GM12892 (cell line): Measurements from ENCODE around the gene CPAMD8.

Experiments
- DNase-seq: peaks from one replicate; pipeline ENCODE4 v3.0.0; 2011; ENCODE audit not compliant: insufficient read length
- FAIRE-seq: peaks from 2 replicates; lab custom pipeline; 2011; peaks lifted over from hg19 to GRCh38; lab: Jason Lieb, UNC
- POLR2A ChIP-seq: IDR thresholded peaks from 2 replicates; pipeline ENCODE4 v1.6.1; 2011; ENCODE audit warnings: low read depth, low read length, control low read depth
- POLR2AphosphoS5 ChIP-seq: IDR thresholded peaks from 2 replicates; pipeline ENCODE4 v1.6.1; 2011; ENCODE audit warnings: low read depth, low read length, control low read depth
- TAF1 ChIP-seq: IDR thresholded peaks from 2 replicates; pipeline ENCODE4 v1.6.1; 2011; ENCODE audit warnings: low read depth, mild to moderate bottlenecking, control low read depth, low read length, borderline replicate concordance

CPAMD8 gene

DNA sequence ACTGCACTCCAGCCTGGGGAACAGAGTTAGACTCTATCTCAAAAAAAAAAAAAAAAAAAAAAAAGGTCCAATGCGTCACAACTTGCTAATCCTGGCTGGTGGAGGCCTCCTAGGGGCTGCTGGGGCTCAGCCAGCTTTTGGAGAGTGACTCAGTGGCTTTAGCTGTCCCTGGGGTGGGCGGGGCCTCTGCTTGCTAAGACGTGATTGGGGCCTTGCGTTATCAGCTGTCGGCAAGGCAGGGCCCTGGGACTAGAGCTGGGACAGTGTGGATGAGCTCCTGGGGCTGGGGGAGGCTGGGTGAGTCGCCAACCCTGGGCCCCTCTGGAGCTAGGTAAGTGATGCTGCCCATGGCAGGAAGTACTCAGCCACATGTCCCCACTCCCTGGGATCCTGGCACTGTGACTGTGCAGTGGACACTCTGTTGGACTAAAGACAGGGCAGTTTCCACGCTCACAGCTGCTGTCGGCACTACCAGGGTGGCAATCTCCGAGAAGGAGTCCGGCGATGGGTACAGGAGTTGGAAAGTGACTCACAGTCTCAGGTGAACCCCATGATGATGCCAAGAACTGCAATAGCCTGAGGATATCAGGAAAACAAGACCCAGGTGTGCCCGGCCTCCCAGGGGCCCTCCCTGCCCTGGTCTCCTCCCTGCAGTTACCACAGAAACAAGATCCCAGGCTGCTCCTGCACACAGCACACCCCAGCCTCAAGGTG, 105.6 kb downstream of the CPAMD8 start:
- TF ChIP-seq TAF1 (no peak), POLR2A (no peak), POLR2AphosphoS5 (no peak)
- no peak for DNase-seq
- FAIRE-seq: no peak

DNA sequence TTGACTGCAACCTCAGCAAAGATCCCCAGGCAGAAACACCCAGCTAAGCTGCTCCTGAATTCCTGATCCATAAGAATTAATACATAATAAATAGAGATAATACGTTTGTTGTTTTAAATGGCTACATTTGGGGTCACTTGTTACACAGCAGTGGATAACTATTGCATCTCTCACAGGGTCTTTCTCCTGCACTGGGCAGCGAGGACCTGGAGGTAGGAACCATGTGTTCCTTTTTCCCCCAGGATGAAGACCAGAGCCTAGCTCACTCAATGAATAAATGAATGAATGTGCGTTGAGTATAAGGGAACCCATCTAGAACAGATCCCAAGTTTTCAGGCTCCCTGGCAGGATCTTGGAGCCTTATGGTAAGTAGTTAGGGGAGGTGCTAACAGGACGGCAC, 107.1 kb downstream of the CPAMD8 start:
- TF ChIP-seq POLR2AphosphoS5: no peak
- TF ChIP-seq TAF1: no peak
- no peak for TF ChIP-seq POLR2A
- FAIRE-seq (no peak), DNase-seq (no peak)

DNA sequence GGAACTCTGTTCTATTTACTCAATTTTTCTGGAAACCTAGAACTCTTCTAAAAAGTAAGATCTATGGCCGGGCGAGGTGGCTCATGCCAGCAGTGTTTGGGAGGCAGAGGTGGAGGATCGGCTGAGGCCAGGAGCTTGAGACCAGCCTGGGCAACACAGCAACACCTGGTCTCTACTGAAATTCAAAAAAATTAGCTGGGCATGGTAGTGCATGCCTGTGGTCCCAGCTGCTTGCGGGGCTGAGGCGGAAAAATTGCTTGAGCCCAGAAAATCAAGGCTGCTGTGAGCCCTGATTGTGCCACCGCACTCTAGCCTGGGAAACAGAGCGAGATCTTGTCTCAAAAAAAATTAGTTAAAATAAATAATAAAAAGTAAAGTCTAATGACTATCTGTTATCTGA, 109.2 kb downstream of the CPAMD8 start:
- no peak for TF ChIP-seq TAF1
- no peak for TF ChIP-seq POLR2A
- TF ChIP-seq POLR2AphosphoS5: no peak
- FAIRE-seq (no peak), DNase-seq (no peak)

DNA sequence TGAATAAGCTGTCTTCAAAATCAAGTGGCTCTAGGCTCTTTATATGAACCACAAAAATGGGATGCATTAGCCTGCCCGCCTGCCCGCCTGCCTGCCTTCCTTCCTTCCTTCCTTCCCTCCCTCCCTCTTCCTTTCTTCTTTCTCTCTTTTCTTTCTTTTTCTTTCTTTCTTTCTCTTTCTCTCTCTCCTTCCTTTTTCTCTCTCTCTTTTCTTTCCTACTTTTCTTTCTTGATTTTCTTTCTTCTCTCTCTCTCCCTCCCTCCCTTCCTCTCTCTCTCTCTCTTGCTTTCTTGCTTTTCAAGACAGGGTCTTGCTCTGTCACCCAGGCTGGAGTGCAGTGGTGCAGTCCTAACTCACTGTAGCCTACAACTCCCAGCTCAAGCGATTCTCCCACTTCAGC, 110.9 kb downstream of the CPAMD8 start:
- DNase-seq (no peak), FAIRE-seq (no peak)
- TF ChIP-seq POLR2A (no peak), POLR2AphosphoS5 (no peak), TAF1 (no peak)

DNA sequence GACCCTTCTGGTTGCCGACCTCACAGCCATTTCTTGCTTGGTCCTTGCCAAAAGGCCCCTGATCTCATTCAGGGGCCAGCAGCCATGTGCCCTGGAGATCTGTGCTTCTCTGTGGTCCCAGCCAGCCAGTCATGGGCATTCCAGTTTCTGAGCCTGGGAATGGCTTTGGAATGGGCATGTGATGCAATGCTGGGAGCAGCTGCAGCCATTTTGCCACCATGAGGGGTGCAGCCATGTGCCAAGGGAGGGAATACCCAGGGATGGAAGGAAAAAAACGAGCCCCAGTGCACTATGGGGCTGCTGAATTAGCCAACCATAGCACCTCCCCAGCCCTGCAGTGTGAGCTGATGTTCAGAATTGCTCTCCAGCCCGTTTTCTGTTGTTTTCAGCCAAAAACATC, 111.5 kb downstream of the CPAMD8 start:
- no peak for DNase-seq
- no peak for TF ChIP-seq POLR2A
- no peak for TF ChIP-seq TAF1
- no peak for FAIRE-seq

DNA sequence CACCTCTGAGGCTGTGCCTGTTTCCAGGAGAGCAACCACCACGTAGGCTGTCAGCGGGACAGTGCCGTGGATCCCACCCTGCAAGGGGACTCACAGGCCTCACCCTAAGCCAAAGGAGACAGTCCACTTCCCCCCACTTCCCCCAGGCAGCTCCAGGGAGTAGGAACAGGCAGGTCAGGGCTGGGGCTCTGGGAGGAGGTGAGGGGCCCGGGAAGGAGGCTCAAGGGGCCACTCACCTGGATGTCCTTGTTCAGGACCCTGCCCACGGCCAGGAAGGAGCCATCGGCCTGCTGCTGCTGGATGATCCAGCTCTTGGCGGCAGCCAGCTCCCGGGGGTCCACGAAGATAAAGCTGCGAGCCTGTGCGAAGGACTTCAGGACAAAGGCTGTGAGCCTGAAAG, 112.2 kb downstream of the CPAMD8 start:
- no peak for TF ChIP-seq POLR2AphosphoS5
- TF ChIP-seq TAF1: no peak
- no peak for TF ChIP-seq POLR2A
- no peak for FAIRE-seq
- DNase-seq: no peak

DNA sequence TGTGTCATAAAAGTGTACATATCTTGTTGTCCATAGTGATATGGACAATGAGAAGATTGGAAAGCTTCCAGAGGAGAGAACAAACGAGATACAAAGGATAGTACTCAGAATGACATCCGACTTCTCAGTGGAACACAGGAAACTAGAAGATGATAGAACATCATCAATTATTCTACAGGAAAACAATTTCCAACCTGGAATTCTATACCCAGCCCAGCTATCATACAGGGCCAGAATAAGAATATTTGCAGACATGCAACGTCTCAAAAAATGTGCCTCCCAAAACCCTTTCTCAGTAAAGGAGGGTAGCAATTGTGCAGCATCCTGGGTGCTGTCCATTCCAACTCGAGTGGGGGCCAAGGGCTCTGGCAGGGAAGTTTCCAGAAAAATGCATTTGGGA, 113.8 kb downstream of the CPAMD8 start:
- DNase-seq (no peak), FAIRE-seq (no peak)
- no peak for TF ChIP-seq TAF1
- no peak for TF ChIP-seq POLR2AphosphoS5
- no peak for TF ChIP-seq POLR2A

DNA sequence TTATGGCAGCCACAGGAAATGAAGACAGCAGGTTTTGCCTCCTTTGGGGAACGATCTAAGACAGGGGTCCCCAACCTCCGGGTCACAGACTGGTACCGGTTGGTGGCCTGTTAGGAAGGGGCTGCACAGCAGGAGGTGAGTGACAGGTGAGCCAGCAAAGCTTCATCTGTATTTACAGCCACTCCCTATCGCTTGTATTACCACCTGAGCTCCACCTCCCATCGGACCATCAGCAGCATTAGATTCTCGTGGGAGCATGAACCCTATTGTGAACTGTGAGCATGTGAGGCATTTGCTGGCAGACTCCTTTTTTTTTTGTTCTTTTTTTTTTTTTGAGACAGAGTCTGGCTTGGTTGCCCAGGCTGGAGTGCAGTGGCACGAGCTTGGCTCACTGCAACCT, 115.6 kb downstream of the CPAMD8 start:
- FAIRE-seq (no peak), DNase-seq (no peak)
- TF ChIP-seq POLR2AphosphoS5 (no peak), POLR2A (no peak), TAF1 (no peak)

DNA sequence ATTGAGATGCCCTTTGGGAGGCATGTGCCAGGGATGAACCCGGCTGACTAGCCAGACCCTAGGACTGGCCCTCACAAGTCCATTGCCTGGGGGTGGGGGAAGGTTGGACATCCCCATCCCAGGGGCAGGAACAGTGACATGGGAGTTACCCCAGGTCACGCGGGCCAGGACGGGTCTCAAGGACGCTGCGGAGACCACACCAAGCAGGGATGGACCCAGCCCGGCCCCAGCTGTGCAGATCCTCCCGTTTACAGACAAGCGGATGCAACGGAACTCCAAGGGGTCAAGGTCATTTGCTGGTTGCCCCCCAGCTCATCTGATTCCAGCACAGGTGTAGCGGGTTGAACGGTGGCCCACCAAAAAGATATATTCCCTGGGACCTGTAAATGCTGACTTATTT, 117.9 kb downstream of the CPAMD8 start:
- FAIRE-seq (no peak), DNase-seq (no peak)
- TF ChIP-seq TAF1 (no peak), POLR2A (no peak), POLR2AphosphoS5 (no peak)

DNA sequence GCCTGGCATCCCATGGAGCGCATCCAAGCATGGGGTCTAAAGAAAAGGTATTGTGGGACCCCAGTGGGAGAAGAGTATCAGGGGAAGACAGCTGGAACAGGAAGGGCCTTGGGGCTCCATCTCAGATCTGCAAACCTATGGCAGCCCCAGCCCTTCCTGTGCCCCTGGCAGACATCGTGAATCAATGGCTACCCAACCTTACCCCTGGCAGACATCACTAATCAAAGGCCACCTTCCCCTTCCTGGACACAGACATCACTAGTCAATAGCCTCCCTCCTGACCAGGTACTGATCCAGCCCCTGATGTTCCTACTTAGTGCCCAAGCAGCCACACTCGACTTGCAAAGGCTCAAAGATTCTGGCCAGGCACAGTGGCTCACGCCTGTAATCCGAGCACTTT, 122.0 kb downstream of the CPAMD8 start:
- TF ChIP-seq TAF1 (no peak), POLR2AphosphoS5 (no peak), POLR2A (no peak)
- DNase-seq (no peak), FAIRE-seq (no peak)

DNA sequence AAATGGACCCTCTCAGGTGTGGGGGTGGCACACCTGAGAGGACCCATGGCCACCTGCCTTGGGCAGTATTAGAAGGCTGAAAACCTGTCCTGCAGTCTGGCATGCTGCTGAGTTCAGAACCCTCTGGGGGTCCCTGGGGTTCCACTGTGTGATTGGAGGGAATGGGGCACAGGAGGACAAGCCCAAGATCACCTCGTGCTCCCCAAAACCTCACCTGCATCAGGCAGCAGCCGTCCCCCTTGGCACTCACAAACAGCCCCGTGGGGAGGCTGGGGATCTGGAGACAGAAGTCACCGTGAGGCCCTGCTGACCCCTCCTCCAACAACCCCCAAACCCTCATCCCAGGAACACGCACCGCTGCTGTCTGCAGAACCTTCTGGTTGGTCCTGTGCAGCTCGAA, 123.3 kb downstream of the CPAMD8 start:
- FAIRE-seq: no peak
- TF ChIP-seq TAF1 (no peak), POLR2A (no peak), POLR2AphosphoS5 (no peak)
- DNase-seq: no peak

DNA sequence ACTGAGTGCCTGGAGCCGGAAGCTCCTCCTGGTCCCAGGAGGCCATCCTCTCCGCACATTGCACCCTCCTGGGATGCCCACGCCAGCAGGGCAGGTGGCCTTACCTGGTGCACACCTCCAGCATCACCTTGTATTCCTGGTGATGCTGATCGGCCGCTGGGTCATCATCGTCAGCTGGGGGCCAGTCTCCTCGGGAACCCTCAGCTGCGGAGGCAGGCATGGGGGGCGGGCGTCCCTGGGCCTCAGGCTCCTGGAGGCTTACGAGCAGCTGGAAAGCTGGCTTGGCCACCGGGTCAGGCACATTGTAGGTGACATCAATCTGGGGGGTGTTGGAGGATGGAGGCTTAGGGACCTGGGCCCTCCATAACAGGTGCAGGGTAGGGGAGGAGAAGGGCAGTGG, 124.1 kb downstream of the CPAMD8 start:
- TF ChIP-seq TAF1: no peak
- no peak for TF ChIP-seq POLR2AphosphoS5
- no peak for TF ChIP-seq POLR2A
- no peak for FAIRE-seq
- DNase-seq: no peak
